Cerebellar nuclear complex (tissue), 1 donor: Measurements from ENCODE around the gene STC2.

Source experiments
- DNase-seq, 2 experiments: peaks; one replicate each; lab custom pipeline; 2025; lab: John Stamatoyannopoulos, UW

Gene STC2

GRCh38 chr5:173312821-173313220 lies 15.4 kb downstream of the STC2 start:
- DNase-seq: no peak

- DNase-seq: no peak
Measured at GRCh38 chr5:173311818-173312585, 16.2 kb downstream of the STC2 start.

- DNase-seq: no peak
Measured at GRCh38 chr5:173310861-173311785, 17.1 kb downstream of the STC2 start.

- DNase-seq: no peak
Measured at GRCh38 chr5:173310218-173310769, 17.9 kb downstream of the STC2 start.

GRCh38 chr5:173309731-173310130 lies 18.5 kb downstream of the STC2 start:
- DNase-seq: no peak

- no peak for DNase-seq
Measured at GRCh38 chr5:173308226-173308625, 20.0 kb downstream of the STC2 start.

- no peak for DNase-seq
Measured at GRCh38 chr5:173307695-173308094, 20.5 kb downstream of the STC2 start.

- no peak for DNase-seq
Measured at GRCh38 chr5:173306695-173307094, 21.5 kb downstream of the STC2 start.

- no peak for DNase-seq
Measured at GRCh38 chr5:173304591-173304988, 23.6 kb downstream of the STC2 start.

GRCh38 chr5:173303878-173304590 lies 24.2 kb downstream of the STC2 start:
- no peak for DNase-seq

GRCh38 chr5:173302546-173303155 lies 25.6 kb downstream of the STC2 start:
- DNase-seq: no peak

- no peak for DNase-seq
Measured at GRCh38 chr5:173301695-173302545, 26.3 kb downstream of the STC2 start.

- DNase-seq: no peak
Measured at GRCh38 chr5:173300389-173301047, 27.7 kb downstream of the STC2 start.

- no peak for DNase-seq
Measured at GRCh38 chr5:173299820-173300219, 28.4 kb downstream of the STC2 start.

- no peak for DNase-seq
Measured at GRCh38 chr5:173298213-173298926, 29.8 kb downstream of the STC2 start.

GRCh38 chr5:173297813-173298212 lies 30.4 kb downstream of the STC2 start:
- DNase-seq: no peak

GRCh38 chr5:173296737-173297676 lies 31.2 kb downstream of the STC2 start:
- DNase-seq: no peak

GRCh38 chr5:173295796-173296195 lies 32.4 kb downstream of the STC2 start:
- no peak for DNase-seq
